ENCODE measurements around the gene KCNK6. TPM values are rescaled to one million over a fixed set of nuclear protein-coding genes. Genes with fewer than 3 reads are reported as not detected.

KCNK6 gene
- total RNA-seq, 1 donor from 2014 or later = 19.0 TPM

- peaks cover 18% of the 10 kb centered on the region for H3K27me3 ChIP-seq (ENCODE audit: control insufficient read depth, insufficient read depth, low read length)
- TF ChIP-seq CTCF (IDR thresholded peaks at IDR 0.05; ENCODE audit: insufficient read depth, low read length, severe bottlenecking) = no peak
- no peak for FAIRE-seq
- no peak for DNase-seq (ENCODE audit: low read depth)
- H3K4me3 ChIP-seq (ENCODE audit: low read depth, low read length) = no peak overlapping the region
- H3K36me3 ChIP-seq (ENCODE audit: control insufficient read depth, insufficient read depth, low read length) = no peaks in the 10 kb centered on the region
Observed at GRCh38 chr19:38355728-38356725, 36.4 kb downstream of the KCNK6 start.

GRCh38 chr19:38358071-38358470 lies 38.4 kb downstream of the KCNK6 start:
- TF ChIP-seq CTCF (IDR thresholded peaks at IDR 0.05; ENCODE audit: insufficient read depth, low read length, severe bottlenecking) = no peak
- peaks cover 20% of the 10 kb centered on the region for H3K27me3 ChIP-seq (ENCODE audit: control insufficient read depth, insufficient read depth, low read length)
- DNase-seq (ENCODE audit: low read depth) (no peak), FAIRE-seq (no peak)
- no peak overlapping the region for H3K4me3 ChIP-seq (ENCODE audit: low read depth, low read length)
- no peaks in the 10 kb centered on the region for H3K36me3 ChIP-seq (ENCODE audit: control insufficient read depth, insufficient read depth, low read length)

- no peak overlapping the region for H3K4me3 ChIP-seq (ENCODE audit: low read depth, low read length)
- peaks cover 19% of the 10 kb centered on the region for H3K27me3 ChIP-seq (ENCODE audit: control insufficient read depth, insufficient read depth, low read length)
- H3K36me3 ChIP-seq (ENCODE audit: control insufficient read depth, insufficient read depth, low read length) = no peaks in the 10 kb centered on the region
- no peak for DNase-seq (ENCODE audit: low read depth)
- TF ChIP-seq CTCF (IDR thresholded peaks at IDR 0.05; ENCODE audit: insufficient read depth, low read length, severe bottlenecking) = no peak
- FAIRE-seq = no peak
Observed at GRCh38 chr19:38359242-38360021, 39.8 kb downstream of the KCNK6 start.

- TF ChIP-seq CTCF (IDR thresholded peaks at IDR 0.05; ENCODE audit: insufficient read depth, low read length, severe bottlenecking) = no peak
- H3K36me3 ChIP-seq (ENCODE audit: control insufficient read depth, insufficient read depth, low read length) = no peaks in the 10 kb centered on the region
- FAIRE-seq = no peak
- DNase-seq (ENCODE audit: low read depth) = no peak
- no peak overlapping the region for H3K4me3 ChIP-seq (ENCODE audit: low read depth, low read length)
- peaks cover 17% of the 10 kb centered on the region for H3K27me3 ChIP-seq (ENCODE audit: control insufficient read depth, insufficient read depth, low read length)
Observed at GRCh38 chr19:38360351-38360750, 40.7 kb downstream of the KCNK6 start.

- peak overlapping the region; percentile 55 for H3K4me3 ChIP-seq (ENCODE audit: low read depth, low read length)
- H3K27me3 ChIP-seq (ENCODE audit: control insufficient read depth, insufficient read depth, low read length) = peaks cover 17% of the 10 kb centered on the region
- TF ChIP-seq CTCF (IDR thresholded peaks at IDR 0.05; ENCODE audit: insufficient read depth, low read length, severe bottlenecking) = no peak
- H3K36me3 ChIP-seq (ENCODE audit: control insufficient read depth, insufficient read depth, low read length) = no peaks in the 10 kb centered on the region
- peak; percentile 32 for FAIRE-seq
- DNase-seq (ENCODE audit: low read depth) = no peak
Observed at GRCh38 chr19:38360839-38361631, 41.4 kb downstream of the KCNK6 start.
